K562 (cell line): ENCODE data around the gene LZTS2.

Experiments
- BCLAF1 ChIP-seq, 2 experiments: fragments of 450-650 bp in 1 of 2; IDR thresholded peaks; 2 replicates each; pipeline ENCODE4 v1.6.1; 2011 to 2017; ENCODE audit warnings: low read depth in 2 of 2, antibody characterized with exemption in 1 of 2, borderline replicate concordance in 1 of 2, low read length in 1 of 2, mild to moderate bottlenecking in 1 of 2, mixed read lengths in 1 of 2; ENCODE audit not compliant: control insufficient read depth in 1 of 2
- BHLHE40 ChIP-seq: IDR thresholded peaks from 2 replicates; pipeline ENCODE4 v1.6.1; 2011; ENCODE audit warnings: low read length, improper control_type of control experiment
- CC2D1A ChIP-seq: fragments of 450-650 bp; IDR thresholded peaks from 2 replicates; pipeline ENCODE4 v1.6.1; 2017; ENCODE audit warnings: mild to moderate bottlenecking
- CCNT2 ChIP-seq: IDR thresholded peaks from 2 replicates; pipeline ENCODE4 v1.6.1; 2011; ENCODE audit warnings: borderline replicate concordance, low read depth, mild to moderate bottlenecking, moderate library complexity, mixed read lengths, low read length; ENCODE audit not compliant: insufficient read length; ENCODE audit errors: extremely low read depth
- CTCF ChIP-seq, 3 experiments: IDR thresholded peaks in 2 of 3; conservative IDR thresholded peaks in 1 of 3; 2 replicates each; pipeline ENCODE4 v1.5.1; 2011 to 2012; ENCODE audit warnings: low read length in 3 of 3, mild to moderate bottlenecking in 3 of 3, control low read depth in 2 of 3, improper control_type of control experiment in 1 of 3, inconsistent platforms in 1 of 3, low read depth in 1 of 3, mixed read lengths in 1 of 3, moderate library complexity in 1 of 3; ENCODE audit not compliant: insufficient read depth in 2 of 3
- REST ChIP-seq, 2 experiments: fragments of 450-650 bp; formaldehyde crosslinking in 1 of 2; IDR thresholded peaks; 2 replicates each; pipeline versions ENCODE4 v1.4.0 to v1.6.1; 2014 to 2020; ENCODE audit warnings: mild to moderate bottlenecking in 2 of 2, borderline replicate concordance in 1 of 2, low read depth in 1 of 2
- WHSC1 ChIP-seq: IDR thresholded peaks from one replicate; pipeline ENCODE4 v1.6.1; 2012; ENCODE audit warnings: low read length, control low read depth, inconsistent platforms

DNA sequence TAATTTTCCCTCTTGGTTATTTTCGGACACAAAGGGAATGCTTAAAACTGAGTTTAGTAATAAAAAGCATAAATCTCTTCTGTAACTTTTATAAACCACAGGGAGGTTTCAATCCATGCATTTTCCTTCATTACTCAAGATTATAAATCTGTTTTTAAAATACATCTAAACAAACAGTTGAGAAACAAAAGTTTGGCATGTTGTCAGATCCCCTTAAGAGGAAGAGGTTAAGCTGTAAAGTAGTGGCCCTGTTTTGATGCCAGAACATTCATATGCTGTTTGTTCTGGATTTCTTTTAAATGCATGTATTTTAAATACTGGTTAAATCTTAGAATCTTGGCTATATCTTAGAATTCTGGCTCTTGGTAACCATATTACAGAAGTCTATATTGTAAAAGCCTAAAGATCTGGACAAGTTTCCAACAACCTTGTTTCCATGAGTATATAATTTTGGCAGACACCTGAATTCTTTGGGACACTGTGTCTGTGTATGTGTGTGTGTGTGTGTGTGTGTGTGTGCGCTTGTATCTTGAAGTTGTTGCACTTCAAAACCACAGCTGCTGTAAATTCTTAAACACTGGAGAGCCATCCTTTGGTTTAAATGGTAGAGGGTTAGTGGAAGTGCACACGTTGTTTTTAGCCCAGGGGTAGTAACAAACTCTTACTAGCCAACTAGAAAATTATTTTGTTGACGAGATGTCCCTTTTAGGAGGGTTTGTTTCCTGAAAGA, 37.1 kb upstream of the LZTS2 start:
- no peak for TF ChIP-seq BHLHE40
- TF ChIP-seq WHSC1, result no peak
- TF ChIP-seq CC2D1A, result no peak
- no peak for TF ChIP-seq REST (IDR thresholded peaks at IDR 0.05; ENCODE audit: borderline replicate concordance)
- no peak for TF ChIP-seq REST (CRISPR knock-in tag; IDR thresholded peaks at IDR 0.05; ENCODE audit: low read depth)
- TF ChIP-seq CTCF (IDR thresholded peaks at IDR 0.05 in 2 of 3, conservative IDR thresholded peaks at IDR 0.05 in 1 of 3; ENCODE audit: insufficient read depth in 2 of 3, low read depth in 1 of 3, low read length in 3 of 3), result no peak
- no peak for TF ChIP-seq BCLAF1 (IDR thresholded peaks at IDR 0.05; ENCODE audit: borderline replicate concordance in 1 of 2, control insufficient read depth in 1 of 2, low read depth in 2 of 2, low read length in 1 of 2)
- no peak for TF ChIP-seq CCNT2
